Gastroesophageal sphincter (tissue), 4 donors: ENCODE results near the gene SUPT20HL1. TPM values are rescaled to one million over a fixed set of nuclear protein-coding genes. Genes with fewer than 3 reads are reported as not detected.

Experiments
- ATAC-seq: fragments of 150-250 bp; one replicate; pipeline ENCODE4 v1.9.1; 2016; ENCODE audit warnings: mild to moderate bottlenecking, moderate library complexity
- H3K27ac ChIP-seq, 4 donors: fragments of 200-600 bp; sonication (generic) in 3 of 4; 1 replicate in 3 of 4; 2 replicates in 1 of 4; pipeline ENCODE4 v1.5.1; 2016 to 2019
- H3K27me3 ChIP-seq: fragments of 200-600 bp; sonication (generic); one replicate; pipeline ENCODE4 v1.5.1; 2019
- H3K36me3 ChIP-seq, 2 donors: fragments of 200-600 bp; sonication (generic); one replicate each; pipeline ENCODE4 v1.5.1; 2019; ENCODE audit warnings: control low read depth in 1 of 2
- H3K4me1 ChIP-seq, 3 donors: fragments of 200-600 bp; sonication (generic); 1 replicate in 2 of 3; 2 replicates in 1 of 3; pipeline ENCODE4 v1.5.1; 2016 to 2019; ENCODE audit warnings: control low read depth in 2 of 3
- H3K4me3 ChIP-seq, 2 donors: fragments of 200-600 bp; sonication (generic); one replicate each; pipeline ENCODE4 v1.5.1; 2019; ENCODE audit warnings: mild to moderate bottlenecking in 1 of 2, moderate library complexity in 1 of 2
- H3K9me3 ChIP-seq, 3 donors: fragments of 200-600 bp; sonication (generic); one replicate each; pipeline ENCODE4 v1.5.1; 2017 to 2019; ENCODE audit warnings: control low read depth in 2 of 3
- EP300 ChIP-seq: sonication (generic); formaldehyde crosslinking; IDR thresholded peaks from one replicate; pipeline ENCODE4 v1.6.1; 2017; ENCODE audit warnings: antibody characterized with exemption, mild to moderate bottlenecking
- POLR2A ChIP-seq, 2 donors: fragments of 450-650 bp; IDR thresholded peaks; one replicate each; pipeline ENCODE4 v1.6.1; 2017; ENCODE audit warnings: antibody characterized with exemption in 2 of 2, mild to moderate bottlenecking in 2 of 2, moderate library complexity in 1 of 2
- POLR2AphosphoS5 ChIP-seq: sonication (generic); formaldehyde crosslinking; IDR thresholded peaks from one replicate; pipeline ENCODE4 v1.6.1; 2017; ENCODE audit warnings: antibody characterized with exemption
- WGBS, 2 donors: methylation state at CpG; one replicate each; pipeline ENCODE4 v1.1.5; 2018; ENCODE audit warnings: low coverage in 1 of 2; 5-methylcytosine and 5-hydroxymethylcytosine counted together
- total RNA-seq, 4 donors: library from RNA; depleted of rRNA; stranded (reverse); fragments of >200 nt; gene quantifications; one replicate each; pipeline ENCODE4 v1.1.0, GENCODE V29; 2016
- TF ChIP-seq, protein P1 (sequence below), 4 experiments: fragments of 200-600 bp in 2 of 4; fragments of 450-650 bp in 2 of 4; sonication (generic) in 1 of 4; IDR thresholded peaks; one replicate each; pipeline ENCODE4 v1.5.1; 2017 to 2019; ENCODE audit warnings: antibody characterized with exemption in 4 of 4, mild to moderate bottlenecking in 2 of 4, moderate library complexity in 2 of 4

SUPT20HL1 gene
- total RNA-seq, 4 donors from 2014 or later: 0.12 to 1.4 TPM; not detected in 2

GRCh38 chrX:24398766-24399165, 38.3 kb downstream of the SUPT20HL1 start:
- Histone ChIP-seq H3K27ac (peak overlapping the region in 1 of 4 donors; percentile 77), H3K9me3 (no peaks in the 10 kb centered on the region), H3K27me3 (no peaks in the 10 kb centered on the region), H3K4me1 (peaks cover 0 to 21% (median 0%) of the 10 kb centered on the region in 3 donors), H3K36me3 (no peaks in the 10 kb centered on the region), H3K4me3 (no peak overlapping the region)
- no peak for ATAC-seq
- WGBS, 2 donors: 68% methylated on average over 2 of the region's 2 CpGs; no CpG with 5 or more reads in 1 of the 2 donors
- TF ChIP-seq EP300 (no peak), POLR2AphosphoS5 (no peak), POLR2A (IDR thresholded peaks at IDR 0.05) (no peak)
- TF ChIP-seq, protein P1, sequence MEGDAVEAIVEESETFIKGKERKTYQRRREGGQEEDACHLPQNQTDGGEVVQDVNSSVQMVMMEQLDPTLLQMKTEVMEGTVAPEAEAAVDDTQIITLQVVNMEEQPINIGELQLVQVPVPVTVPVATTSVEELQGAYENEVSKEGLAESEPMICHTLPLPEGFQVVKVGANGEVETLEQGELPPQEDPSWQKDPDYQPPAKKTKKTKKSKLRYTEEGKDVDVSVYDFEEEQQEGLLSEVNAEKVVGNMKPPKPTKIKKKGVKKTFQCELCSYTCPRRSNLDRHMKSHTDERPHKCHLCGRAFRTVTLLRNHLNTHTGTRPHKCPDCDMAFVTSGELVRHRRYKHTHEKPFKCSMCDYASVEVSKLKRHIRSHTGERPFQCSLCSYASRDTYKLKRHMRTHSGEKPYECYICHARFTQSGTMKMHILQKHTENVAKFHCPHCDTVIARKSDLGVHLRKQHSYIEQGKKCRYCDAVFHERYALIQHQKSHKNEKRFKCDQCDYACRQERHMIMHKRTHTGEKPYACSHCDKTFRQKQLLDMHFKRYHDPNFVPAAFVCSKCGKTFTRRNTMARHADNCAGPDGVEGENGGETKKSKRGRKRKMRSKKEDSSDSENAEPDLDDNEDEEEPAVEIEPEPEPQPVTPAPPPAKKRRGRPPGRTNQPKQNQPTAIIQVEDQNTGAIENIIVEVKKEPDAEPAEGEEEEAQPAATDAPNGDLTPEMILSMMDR (IDR thresholded peaks at IDR 0.05): no peak

GRCh38 chrX:24399550-24399949, 39.1 kb downstream of the SUPT20HL1 start:
- TF ChIP-seq POLR2AphosphoS5: no peak
- TF ChIP-seq POLR2A (IDR thresholded peaks at IDR 0.05): no peak
- TF ChIP-seq, protein P1 (IDR thresholded peaks at IDR 0.05): no peak
- TF ChIP-seq EP300: no peak
- H3K36me3 ChIP-seq: no peaks in the 10 kb centered on the region
- H3K4me1 ChIP-seq: peaks cover 0 to 21% (median 0%) of the 10 kb centered on the region in 3 donors
- no peak for ATAC-seq
- H3K27ac ChIP-seq: no peak overlapping the region
- no peaks in the 10 kb centered on the region for H3K9me3 ChIP-seq
- no peak overlapping the region for H3K4me3 ChIP-seq
- 68 to 73% methylated on average over 3 to 4 of the region's 5 CpGs for WGBS, 2 donors
- no peaks in the 10 kb centered on the region for H3K27me3 ChIP-seq

DNA sequence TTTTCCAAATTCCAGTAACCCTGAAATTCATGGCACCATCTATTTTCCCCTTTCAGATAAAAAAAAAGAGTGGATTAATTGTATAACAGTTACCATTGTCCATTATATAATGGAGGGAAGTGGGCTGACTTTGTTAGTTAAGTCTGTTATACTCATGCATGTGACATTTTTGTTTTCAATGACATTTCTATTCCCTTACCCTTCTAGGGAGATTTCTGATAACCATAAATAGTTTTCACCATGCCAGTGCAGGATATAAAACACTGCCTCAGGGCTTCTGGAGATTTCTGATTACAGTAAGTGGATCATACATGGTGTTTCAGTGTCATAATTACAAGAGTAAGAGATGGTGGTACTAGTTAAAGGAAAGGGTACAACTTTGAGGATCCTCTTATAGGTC, 45.5 kb downstream of the SUPT20HL1 start:
- Histone ChIP-seq H3K27me3 (no peaks in the 10 kb centered on the region), H3K27ac (no peak overlapping the region), H3K4me1 (no peaks in the 10 kb centered on the region), H3K9me3 (no peaks in the 10 kb centered on the region), H3K4me3 (no peak overlapping the region), H3K36me3 (no peaks in the 10 kb centered on the region)
- no peak for ATAC-seq
- TF ChIP-seq POLR2A (IDR thresholded peaks at IDR 0.05) (no peak), EP300 (no peak), POLR2AphosphoS5 (no peak)
- TF ChIP-seq, protein P1 (IDR thresholded peaks at IDR 0.05): no peak

Other genes with a start within 250 kb of the SUPT20HL1 start
- 10 to 100 TPM; 59.6 to 94.3 (median 63.1) TPM for gene ZFX, start 210.9 kb upstream of the SUPT20HL1 start, total RNA-seq
- gene SUPT20HL2, start 46.6 kb upstream of the SUPT20HL1 start, total RNA-seq: not detected
- gene PDK3, start 104.6 kb downstream of the SUPT20HL1 start, total RNA-seq: 10 to 100 TPM; 51.8 to 77.0 (median 68.4) TPM